RPMI8226 (cell line): ENCODE results near the gene GPHN.
"Not testable (repeated sequence)": the region's sequence is repeated elsewhere in the genome, so short reads cannot be mapped to it uniquely, and the experiment has no call there.

Source experiments
- DNase-seq: peaks from one replicate; pipeline ENCODE4 v3.0.0-alpha.2; 2015

GPHN gene

DNA sequence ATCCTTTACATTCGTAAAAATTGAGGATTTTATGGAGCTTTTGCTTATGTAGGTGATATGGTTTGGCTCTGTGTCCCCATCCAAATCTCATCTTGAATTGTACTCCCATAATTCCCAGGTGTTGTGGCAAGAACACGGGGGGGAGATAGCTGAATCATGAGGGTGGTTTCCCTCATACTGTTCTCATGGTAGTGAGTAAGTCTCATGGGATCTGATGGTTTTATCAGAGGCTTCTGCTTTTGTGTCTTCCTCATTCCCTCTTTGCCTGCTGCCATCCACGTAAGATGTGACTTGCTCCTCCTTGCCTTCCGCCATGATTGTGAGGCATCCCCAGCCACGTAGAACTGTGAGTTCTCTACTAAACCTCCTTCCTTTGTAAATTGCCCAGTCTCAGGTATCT is 5.1 kb upstream of the GPHN start:
- not testable (repeated sequence) for DNase-seq

DNA sequence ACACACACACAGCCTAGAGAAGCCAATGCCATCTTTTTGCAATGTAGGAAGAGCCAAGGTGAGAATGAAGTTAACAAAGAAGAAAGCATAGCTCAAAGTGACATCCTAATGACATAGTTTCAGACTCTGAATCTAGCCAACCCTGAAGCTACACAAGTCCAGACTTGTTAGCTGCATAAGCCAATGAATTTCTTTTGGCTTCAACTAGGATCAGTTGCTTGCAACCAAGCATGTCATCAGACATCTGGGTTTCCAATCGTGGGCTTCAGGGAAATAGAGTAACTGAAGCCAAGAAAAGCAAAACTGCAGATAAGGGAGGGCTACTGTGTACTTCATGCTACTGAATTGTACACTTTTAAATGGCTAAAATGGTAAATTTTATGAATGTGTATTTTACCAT is 4.4 kb upstream of the GPHN start:
- DNase-seq, result no peak

GRCh38 chr14:66507181-66507721 is 696 bp upstream of the GPHN start:
- DNase-seq, result peak; percentile 34

DNA sequence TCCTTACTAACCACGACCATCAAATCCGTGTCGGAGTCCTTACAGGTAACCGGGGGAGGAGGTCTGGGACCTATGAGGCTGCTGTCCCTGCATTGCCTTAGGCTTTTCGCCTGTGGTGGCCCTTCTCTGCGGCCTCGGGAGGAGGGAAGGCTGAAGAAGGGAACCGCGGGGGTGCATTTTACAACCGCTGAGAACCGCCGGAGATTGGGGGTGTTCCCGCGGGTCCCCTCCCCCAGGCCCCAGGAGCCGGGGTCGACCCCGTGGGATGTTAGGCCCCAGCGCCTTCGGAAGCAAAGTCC is 549 bp downstream of the GPHN start:
- DNase-seq, result no peak

- peak; percentile 36 for DNase-seq
Measured at GRCh38 chr14:66508846-66509621, 1.1 kb downstream of the GPHN start.

- no peak for DNase-seq
Measured at GRCh38 chr14:66509874-66510273, 1.9 kb downstream of the GPHN start.

DNA sequence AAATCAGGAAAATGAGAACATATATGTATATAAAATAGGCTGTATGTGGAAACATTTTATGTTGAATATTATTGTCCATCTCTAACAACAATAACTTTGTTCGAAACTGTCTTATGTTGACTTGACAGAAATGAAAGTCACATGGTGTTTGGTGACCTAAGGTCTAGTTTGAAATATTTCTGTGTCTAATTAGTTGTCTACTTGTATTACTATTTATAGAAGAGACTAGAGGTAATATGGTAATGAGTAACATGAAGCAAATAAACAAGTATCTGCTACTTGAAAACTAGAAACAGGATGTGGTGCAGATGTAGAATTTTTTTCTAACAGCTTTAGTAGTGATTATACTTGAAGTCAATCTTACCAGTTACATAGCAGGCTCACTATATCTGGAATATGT is 3.9 kb downstream of the GPHN start:
- DNase-seq, result no peak

DNA sequence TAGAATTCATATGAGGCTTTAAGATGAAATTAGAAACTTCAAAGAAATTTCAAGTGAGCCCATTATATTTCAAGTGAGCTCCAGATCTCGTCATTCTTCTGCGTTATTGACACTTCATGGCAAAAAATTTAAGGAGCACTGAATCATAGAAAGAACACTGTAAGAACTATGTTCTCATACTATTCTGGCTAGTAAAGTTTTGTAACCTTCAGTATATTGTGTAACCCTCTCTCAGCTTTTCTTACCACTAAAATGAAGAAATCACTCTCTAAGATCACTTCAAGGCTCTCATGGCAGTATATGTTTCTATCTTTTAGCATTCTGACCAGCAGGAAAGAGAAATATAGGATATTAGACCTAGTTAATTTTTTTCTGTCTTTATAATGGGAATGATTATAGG is 6.3 kb downstream of the GPHN start:
- no peak for DNase-seq

- no peak for DNase-seq
Measured at GRCh38 chr14:66530526-66530925, 22.6 kb downstream of the GPHN start.

GRCh38 chr14:66539034-66539433 is 31.1 kb downstream of the GPHN start:
- no peak for DNase-seq

GRCh38 chr14:66540038-66540437 is 32.1 kb downstream of the GPHN start:
- no peak for DNase-seq

GRCh38 chr14:66541627-66542026 is 33.7 kb downstream of the GPHN start:
- DNase-seq, result no peak

DNA sequence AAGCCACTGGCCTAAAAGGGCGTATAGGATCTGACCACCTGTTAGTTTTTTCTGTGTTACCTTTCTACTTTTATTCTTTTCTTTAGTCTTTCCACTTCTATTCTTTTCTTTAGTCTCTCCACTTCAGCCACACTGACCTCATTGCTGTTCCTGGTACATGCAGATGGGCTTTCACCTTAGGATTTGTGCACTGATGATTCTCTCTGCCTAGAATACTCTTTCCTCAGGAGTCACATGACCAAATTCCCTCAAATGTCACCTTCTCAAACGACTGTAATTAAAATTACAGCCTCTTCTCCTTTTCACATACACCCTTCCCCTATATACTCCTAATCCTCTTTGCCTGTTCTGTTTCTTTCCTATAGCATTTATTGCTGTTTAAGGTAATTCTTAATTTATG is 36.0 kb downstream of the GPHN start:
- DNase-seq, result no peak

DNA sequence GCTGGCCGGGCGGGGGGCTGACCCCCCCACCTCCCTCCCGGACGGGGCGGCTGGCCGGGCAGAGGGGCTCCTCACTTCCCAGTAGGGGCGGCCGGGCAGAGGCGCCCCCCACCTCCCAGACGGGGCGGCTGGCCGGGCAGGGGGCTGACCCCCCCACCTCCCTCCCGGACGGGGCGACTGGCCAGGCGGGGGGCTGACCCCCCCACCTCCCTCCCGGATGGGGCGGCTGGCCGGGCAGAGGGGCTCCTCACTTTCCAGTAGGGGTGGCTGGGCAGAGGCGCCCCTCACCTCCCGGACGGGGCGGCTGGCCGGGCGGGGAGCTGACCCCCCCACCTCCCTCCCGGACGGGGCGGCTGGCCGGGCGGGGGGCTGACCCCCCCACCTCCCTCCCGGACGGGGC is 37.2 kb downstream of the GPHN start:
- not testable (repeated sequence) for DNase-seq

- not testable (repeated sequence) for DNase-seq
Measured at GRCh38 chr14:66545751-66546150, 37.8 kb downstream of the GPHN start.

GRCh38 chr14:66563731-66564130 is 55.8 kb downstream of the GPHN start:
- DNase-seq, result no peak

DNA sequence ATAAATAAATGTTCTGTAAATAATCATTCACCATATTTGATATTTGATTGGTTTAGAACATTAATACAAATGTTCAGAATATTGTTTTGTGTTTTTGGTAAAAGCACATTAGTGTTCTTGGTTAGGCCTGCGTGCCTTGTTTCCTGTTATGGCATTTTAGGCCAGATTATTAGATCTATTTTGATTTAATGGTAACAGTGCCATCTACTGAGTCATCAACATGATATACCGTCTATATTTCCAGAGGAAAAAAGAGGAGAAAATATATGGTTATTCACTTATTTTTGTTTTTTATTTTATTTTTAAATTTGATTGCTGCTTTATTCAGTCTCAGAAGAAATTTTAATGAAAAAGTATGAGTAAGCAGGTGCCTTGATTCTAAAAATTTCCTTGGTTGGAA is 60.3 kb downstream of the GPHN start:
- DNase-seq, result no peak

DNA sequence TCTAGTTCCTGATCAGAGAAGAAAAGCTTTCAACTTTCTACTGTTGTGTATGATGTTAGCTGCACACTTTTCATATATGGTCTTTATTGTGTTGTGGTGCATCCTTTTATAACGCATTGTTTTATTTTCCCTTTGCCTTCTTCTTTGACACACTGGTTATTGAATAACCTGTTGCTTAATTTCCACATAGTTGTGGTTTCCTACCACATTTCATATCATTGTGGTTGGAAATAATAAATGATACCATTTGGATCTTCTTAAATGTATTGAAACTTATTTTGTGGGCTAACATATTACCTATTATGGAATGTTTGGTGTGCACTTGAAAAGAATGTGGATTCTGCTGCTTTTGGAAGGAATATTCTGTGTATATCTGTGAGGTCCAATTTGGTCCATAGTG is 64.9 kb downstream of the GPHN start:
- no peak for DNase-seq

DNA sequence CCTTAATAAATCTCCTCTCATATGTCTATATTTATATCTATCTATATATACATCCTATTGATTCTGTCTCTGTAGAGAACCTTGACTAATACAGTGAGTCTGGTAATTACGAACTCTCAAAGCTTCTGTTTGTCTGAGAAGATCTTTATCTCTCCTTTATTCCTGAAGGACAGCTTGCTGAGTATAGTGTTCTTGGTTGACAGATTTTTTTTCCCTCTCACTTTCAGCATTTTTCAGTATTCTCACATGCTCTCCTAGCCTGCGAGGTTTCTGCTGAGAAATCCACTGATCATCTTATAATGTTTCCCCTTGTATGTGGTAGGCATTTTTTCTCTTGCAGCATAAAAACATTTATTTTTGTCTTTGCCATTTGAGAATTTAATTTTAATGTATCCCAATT is 67.1 kb downstream of the GPHN start:
- DNase-seq, result no peak

GRCh38 chr14:66575939-66576338 is 68.0 kb downstream of the GPHN start:
- DNase-seq, result no peak

GRCh38 chr14:66587753-66588152 is 79.8 kb downstream of the GPHN start:
- not testable (repeated sequence) for DNase-seq

- DNase-seq, result no peak
Measured at GRCh38 chr14:66595394-66595793, 87.4 kb downstream of the GPHN start.

DNA sequence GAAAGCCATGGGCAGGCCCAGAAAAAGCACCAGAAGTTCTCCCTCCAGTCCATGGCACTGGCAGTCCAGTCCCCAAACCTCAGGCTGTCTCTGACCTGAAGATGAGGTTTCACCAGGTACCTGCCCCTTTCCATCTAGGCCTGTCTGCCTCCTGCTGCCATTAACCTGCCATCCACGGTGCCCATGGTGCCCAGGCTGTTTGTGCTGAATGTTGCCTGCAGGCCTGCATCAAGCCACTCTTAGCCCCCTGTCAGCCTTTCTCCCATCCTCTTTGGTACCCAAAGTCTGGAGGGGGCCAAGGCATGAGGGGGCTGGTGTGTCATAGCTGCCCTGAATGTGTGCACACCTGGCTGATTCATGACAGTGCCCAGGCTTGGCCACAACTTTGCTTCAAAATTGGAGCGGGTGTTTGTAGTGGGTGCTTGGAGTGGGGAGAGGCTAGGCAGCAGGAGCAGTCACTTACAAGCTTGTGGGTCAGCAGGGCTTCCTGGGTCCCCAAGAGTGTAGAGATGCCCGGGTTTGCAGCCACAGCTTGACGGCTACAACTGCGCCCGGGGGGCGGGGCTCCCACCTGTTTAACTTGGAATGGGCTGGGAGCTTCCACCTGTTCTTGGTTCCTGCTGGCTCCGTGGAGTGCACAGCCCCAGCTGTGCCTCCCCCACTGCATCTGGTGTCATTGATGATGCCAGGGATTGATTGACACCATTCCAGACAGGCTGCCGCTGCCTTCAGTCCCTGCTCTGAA is 88.5 kb downstream of the GPHN start:
- no peak for DNase-seq

GRCh38 chr14:66600416-66600815 is 92.5 kb downstream of the GPHN start:
- DNase-seq, result no peak
